Measurements from ENCODE around the gene ZNF511. TPM values are rescaled to one million over a fixed set of nuclear protein-coding genes. Genes with fewer than 3 reads are reported as not detected.

The ZNF511 gene
- total RNA-seq, 2 experiments from 2014 or later = 38.1 to 40.9 TPM

DNA sequence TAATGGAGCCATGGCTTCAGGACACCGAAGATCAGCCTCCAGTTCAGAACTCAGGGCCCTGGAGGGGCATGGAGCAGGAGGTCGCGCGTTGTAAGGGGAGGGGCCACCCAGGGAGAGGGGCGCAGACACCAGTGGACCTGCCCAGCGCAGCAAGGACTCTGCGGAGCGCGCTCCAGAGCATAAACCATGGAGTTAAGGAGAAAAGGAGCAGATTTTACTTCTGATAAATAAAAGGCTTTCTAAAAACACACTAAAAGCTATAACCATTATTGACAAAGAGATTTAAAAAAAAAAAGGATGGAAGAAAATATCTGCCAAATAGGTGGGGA lies 17.5 kb downstream of the ZNF511 start:
- intact Hi-C loops (cut with DNase I, micrococcal nuclease) = loop anchor here in 1 of 2 experiments (5.0 kb wide), 2 partner anchors 66 to 111 kb away; partner anchors contain the start of gene MTG1
- Mint-ChIP-seq H3K27me3 (peaks cover 45% of the 10 kb centered on the region), H3K27ac (no peak overlapping the region), H3K36me3 (ENCODE audit: low read depth) (no peaks in the 10 kb centered on the region), H3K4me1 (ENCODE audit: low read depth) (peaks cover 12% of the 10 kb centered on the region), H3K9me3 (no peaks in the 10 kb centered on the region), H3K4me3 (peak overlapping the region; percentile 30)
- Histone ChIP-seq H3K9me3 (ENCODE audit: control insufficient read depth in 1 of 2, insufficient read depth in 1 of 2, low read length in 2 of 2) (peaks cover 0 to 28% of the 10 kb centered on the region in 2 experiments), H3K4me1 (ENCODE audit: insufficient read depth, low read length) (peaks cover 30% of the 10 kb centered on the region), H3K27ac (ENCODE audit: low read depth in 1 of 2, low read length in 2 of 2) (no peak overlapping the region), H3K27me3 (ENCODE audit: control insufficient read depth in 1 of 2, insufficient read depth in 2 of 2, low read length in 2 of 2) (peaks cover 42 to 43% of the 10 kb centered on the region in 2 experiments), H3K4me3 (ENCODE audit: low read length) (no peak overlapping the region), H3K36me3 (ENCODE audit: insufficient read depth, low read length) (no peaks in the 10 kb centered on the region)
- DNase-seq (no peak), ATAC-seq (ENCODE audit: poor library complexity) (no peak)
- TF ChIP-seq, protein P1, sequence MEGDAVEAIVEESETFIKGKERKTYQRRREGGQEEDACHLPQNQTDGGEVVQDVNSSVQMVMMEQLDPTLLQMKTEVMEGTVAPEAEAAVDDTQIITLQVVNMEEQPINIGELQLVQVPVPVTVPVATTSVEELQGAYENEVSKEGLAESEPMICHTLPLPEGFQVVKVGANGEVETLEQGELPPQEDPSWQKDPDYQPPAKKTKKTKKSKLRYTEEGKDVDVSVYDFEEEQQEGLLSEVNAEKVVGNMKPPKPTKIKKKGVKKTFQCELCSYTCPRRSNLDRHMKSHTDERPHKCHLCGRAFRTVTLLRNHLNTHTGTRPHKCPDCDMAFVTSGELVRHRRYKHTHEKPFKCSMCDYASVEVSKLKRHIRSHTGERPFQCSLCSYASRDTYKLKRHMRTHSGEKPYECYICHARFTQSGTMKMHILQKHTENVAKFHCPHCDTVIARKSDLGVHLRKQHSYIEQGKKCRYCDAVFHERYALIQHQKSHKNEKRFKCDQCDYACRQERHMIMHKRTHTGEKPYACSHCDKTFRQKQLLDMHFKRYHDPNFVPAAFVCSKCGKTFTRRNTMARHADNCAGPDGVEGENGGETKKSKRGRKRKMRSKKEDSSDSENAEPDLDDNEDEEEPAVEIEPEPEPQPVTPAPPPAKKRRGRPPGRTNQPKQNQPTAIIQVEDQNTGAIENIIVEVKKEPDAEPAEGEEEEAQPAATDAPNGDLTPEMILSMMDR (IDR thresholded peaks at IDR 0.05) = no peak
- CTCF ChIA-PET = no interaction called here
- POLR2A ChIA-PET = no interaction called here

DNA sequence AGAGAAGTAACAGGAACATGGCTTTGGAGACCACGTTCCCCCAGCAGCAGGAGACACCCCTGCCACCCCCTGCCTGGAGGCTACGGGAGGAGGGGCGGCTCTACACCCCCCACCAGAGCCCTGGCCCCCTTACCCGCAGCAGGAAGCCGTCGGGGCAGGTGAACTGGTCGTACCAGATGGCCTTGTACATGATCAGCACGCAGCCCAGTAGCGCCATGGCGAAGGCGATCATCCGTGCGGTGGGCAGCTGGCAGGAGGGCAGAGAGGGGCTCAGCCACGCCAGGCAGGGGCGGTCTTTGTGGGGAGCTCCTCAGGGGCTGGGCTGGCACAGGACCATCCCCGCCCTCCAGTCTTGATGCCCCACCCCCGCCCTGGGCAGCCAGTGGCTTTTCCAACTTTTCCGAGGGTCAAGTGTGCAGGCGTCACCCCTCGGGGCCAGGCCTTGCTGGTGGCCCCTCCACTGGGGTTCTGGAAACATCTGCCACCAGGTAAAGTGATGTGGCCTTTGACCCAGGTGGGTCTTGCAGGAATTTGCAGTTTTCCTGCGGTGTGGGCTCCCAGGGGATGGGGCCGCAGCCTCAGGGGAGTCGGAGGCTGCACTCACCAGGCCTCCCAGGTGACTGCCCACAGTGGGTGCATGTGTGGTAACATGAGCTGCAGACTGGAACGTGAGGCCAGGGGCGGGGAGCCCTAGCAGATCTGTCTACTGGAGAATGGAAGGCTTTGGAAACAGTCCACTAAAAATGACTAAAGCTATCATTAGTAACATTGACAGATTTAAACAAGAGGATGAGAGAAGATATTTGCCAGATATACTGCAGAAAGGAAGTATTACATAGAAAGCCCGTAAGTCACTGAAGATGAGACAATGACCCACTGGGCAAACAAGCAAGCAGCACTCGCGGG lies 18.3 kb downstream of the ZNF511 start:
- Histone ChIP-seq H3K4me3 (ENCODE audit: low read length) (no peak overlapping the region), H3K27ac (ENCODE audit: low read depth in 1 of 2, low read length in 2 of 2) (no peak overlapping the region), H3K36me3 (ENCODE audit: insufficient read depth, low read length) (no peaks in the 10 kb centered on the region), H3K27me3 (ENCODE audit: control insufficient read depth in 1 of 2, insufficient read depth in 2 of 2, low read length in 2 of 2) (peaks cover 42 to 43% of the 10 kb centered on the region in 2 experiments), H3K4me1 (ENCODE audit: insufficient read depth, low read length) (peaks cover 30% of the 10 kb centered on the region), H3K9me3 (ENCODE audit: control insufficient read depth in 1 of 2, insufficient read depth in 1 of 2, low read length in 2 of 2) (peaks cover 0 to 28% of the 10 kb centered on the region in 2 experiments)
- Mint-ChIP-seq H3K27me3 (peaks cover 45% of the 10 kb centered on the region), H3K36me3 (ENCODE audit: low read depth) (no peaks in the 10 kb centered on the region), H3K4me1 (ENCODE audit: low read depth) (peaks cover 12% of the 10 kb centered on the region), H3K9me3 (no peaks in the 10 kb centered on the region), H3K27ac (no peak overlapping the region), H3K4me3 (no peak overlapping the region)
- intact Hi-C loops (cut with DNase I, micrococcal nuclease) = loop anchor here in 1 of 2 experiments (5.0 kb wide), 2 partner anchors 65 to 110 kb away; partner anchors contain the start of gene MTG1
- DNase-seq (no peak), ATAC-seq (ENCODE audit: poor library complexity) (no peak)
- TF ChIP-seq, protein P1 (IDR thresholded peaks at IDR 0.05) = no peak
- POLR2A ChIA-PET = no interaction called here
- CTCF ChIA-PET = no interaction called here

DNA sequence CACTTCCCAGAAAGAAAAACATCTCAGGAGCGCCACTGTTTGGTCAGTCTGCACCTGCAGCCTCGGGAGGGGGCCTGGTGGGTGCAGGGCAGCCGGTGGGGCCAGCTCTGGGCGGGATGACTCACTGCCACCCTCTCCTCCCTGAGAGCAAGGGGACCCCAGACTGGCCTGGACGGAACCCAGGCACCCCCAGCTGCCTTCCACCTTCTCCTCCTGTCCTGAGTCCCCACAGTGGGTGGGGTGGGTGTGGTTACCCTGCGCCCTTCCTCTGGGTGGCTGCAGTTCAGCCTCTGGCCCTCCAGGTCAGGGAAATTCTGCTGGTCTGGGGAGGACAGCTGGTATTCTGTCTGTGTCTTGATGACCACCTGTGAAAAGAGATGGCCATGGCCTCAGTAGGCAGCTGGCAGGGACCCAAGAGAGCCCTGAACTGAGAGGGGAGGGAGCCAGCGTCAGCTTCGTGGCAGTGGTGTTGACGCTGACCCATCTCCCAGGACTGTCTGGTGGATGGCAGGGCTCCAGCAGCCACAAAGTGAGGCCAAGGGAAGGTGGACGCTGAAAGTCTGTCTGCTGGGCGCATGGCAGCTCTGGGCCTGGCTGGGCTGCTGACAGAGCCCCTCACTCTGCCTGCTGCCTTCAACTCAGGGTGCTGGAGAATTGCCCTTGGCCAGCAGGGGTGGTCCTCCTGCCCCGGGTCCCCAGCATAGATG lies 19.1 kb downstream of the ZNF511 start:
- TF ChIP-seq, protein P1 (IDR thresholded peaks at IDR 0.05) = no peak
- Histone ChIP-seq H3K27ac (ENCODE audit: low read depth in 1 of 2, low read length in 2 of 2) (no peak overlapping the region), H3K4me1 (ENCODE audit: insufficient read depth, low read length) (peaks cover 30% of the 10 kb centered on the region), H3K9me3 (ENCODE audit: control insufficient read depth in 1 of 2, insufficient read depth in 1 of 2, low read length in 2 of 2) (peaks cover 0 to 28% of the 10 kb centered on the region in 2 experiments), H3K36me3 (ENCODE audit: insufficient read depth, low read length) (no peaks in the 10 kb centered on the region), H3K4me3 (ENCODE audit: low read length) (no peak overlapping the region), H3K27me3 (ENCODE audit: control insufficient read depth in 1 of 2, insufficient read depth in 2 of 2, low read length in 2 of 2) (peaks cover 42 to 43% of the 10 kb centered on the region in 2 experiments)
- peaks cover 16% of the 10 kb centered on the region for H3K4me1 Mint-ChIP-seq (ENCODE audit: low read depth)
- H3K9me3 Mint-ChIP-seq = peaks cover 4% of the 10 kb centered on the region
- H3K27ac Mint-ChIP-seq = no peak overlapping the region
- ATAC-seq (ENCODE audit: poor library complexity) = no peak
- CTCF ChIA-PET = no interaction called here
- H3K36me3 Mint-ChIP-seq (ENCODE audit: low read depth) = peaks cover 3% of the 10 kb centered on the region
- POLR2A ChIA-PET = interaction anchor here (0.6 kb wide), 1 partner anchor 181 kb away, joined by 5 read pairs; no protein-coding TSS in a partner anchor
- no peak for DNase-seq
- intact Hi-C loops (cut with DNase I, micrococcal nuclease) = loop anchor here (2.0 to 5.0 kb wide), 3 partner anchors 51 to 109 kb away; partner anchors contain the start of genes MTG1 (in 1 of the 2) and PAOX (in 1 of the 2)
- no peak overlapping the region for H3K4me3 Mint-ChIP-seq
- H3K27me3 Mint-ChIP-seq = peaks cover 50% of the 10 kb centered on the region

All from CD4-positive, alpha-beta T cell (primary cell).